ENCODE data around the gene ADAT2.
"Not testable (repeated sequence)": the region's sequence is repeated elsewhere in the genome, so short reads cannot be mapped to it uniquely, and the experiment has no call there.

Gene ADAT2

DNA sequence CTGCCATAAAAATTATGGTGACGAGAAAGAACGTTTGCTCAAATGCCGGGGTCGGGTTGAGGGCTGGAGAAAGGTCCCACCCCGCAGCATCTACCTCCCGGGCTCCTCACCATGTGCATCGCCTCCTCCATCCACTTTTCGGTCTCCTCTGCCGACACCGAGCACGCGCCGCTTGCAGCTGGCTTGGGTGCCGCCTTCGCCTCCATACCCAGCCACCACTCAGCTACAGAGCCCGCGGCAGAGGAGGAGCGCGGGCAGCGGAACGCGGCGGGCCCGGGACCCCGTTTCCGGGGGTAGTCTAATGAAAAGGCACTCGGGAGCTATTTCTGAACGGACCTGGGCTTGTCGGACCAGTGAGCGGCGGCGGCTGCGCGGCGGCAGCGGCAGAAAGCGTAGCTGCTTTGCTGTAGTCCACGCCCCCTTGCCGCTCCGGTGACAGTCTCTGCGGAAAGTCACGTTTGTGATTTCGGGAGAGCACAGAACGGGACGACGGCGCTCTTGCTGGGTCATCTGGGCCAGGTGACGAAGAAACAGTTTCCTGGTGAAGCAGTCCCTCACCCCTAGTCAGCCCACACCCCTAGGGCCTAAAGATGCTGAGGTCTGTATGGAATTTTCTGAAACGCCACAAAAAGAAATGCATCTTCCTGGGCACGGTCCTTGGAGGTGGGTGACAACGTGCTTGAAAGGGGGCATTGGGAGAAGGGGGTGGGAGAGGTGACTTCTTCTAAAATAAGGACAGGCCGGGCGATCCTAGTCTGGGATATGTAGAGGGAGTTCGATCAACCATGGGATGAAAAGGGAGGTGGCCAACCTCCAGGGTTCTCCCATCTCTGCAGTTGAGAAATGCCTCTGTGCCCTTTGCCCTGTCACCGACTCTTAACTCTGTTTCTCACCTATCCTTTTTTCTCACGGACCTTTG, at the start of gene ADAT2, which contains the start of gene PEX3:
Gene ADAT2, minus strand, starts transcription at position 243 of the 919 bp plus-strand sequence. Its CDS starts 37 bp downstream, at position 206.
Gene PEX3, plus strand, starts transcription at position 353 of the 919 bp plus-strand sequence. Its CDS starts 238 bp downstream, at position 591.
- Mint-ChIP-seq H3K9me3 (no peaks in the 10 kb centered on the region), H3K4me3 (peak within 1 kb of the TSS; percentile 94), H3K4me1 (peaks cover 41% of the 10 kb centered on the region), H3K27ac (peak within 1 kb of the TSS; percentile 99), H3K27me3 (no peaks in the 10 kb centered on the region), H3K36me3 (ENCODE audit: low read depth) (peaks cover 26% of the 10 kb centered on the region)
- ATAC-seq (peak; percentile 99), DNase-seq (peak; percentile 93)

DNA sequence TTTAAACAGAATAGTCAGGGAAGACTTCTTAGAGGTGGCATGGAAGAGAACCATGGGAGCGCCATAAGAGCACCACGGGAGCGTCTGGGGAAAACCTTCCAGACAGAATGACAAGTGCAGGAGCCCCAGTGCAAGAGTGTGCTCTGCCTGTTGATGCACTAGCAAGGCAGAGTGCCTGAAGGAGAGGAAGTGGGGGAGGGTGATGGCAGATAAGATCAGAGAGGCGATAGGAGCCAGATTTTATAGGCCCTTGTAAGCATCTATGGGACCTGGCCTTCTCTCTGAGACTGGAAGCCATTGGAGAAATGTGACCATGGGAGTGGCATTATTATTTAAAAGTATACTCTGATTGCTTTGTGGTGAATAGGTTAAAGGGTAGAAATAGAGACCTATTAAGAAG, 47.9 kb upstream of the ADAT2 start:
- Mint-ChIP-seq H3K4me1 (peaks cover 7% of the 10 kb centered on the region), H3K27me3 (no peaks in the 10 kb centered on the region), H3K4me3 (no peak overlapping the region), H3K36me3 (ENCODE audit: low read depth) (peaks cover 18% of the 10 kb centered on the region), H3K9me3 (peaks cover 3% of the 10 kb centered on the region), H3K27ac (no peak overlapping the region)
- DNase-seq: no peak
- ATAC-seq: no peak

DNA sequence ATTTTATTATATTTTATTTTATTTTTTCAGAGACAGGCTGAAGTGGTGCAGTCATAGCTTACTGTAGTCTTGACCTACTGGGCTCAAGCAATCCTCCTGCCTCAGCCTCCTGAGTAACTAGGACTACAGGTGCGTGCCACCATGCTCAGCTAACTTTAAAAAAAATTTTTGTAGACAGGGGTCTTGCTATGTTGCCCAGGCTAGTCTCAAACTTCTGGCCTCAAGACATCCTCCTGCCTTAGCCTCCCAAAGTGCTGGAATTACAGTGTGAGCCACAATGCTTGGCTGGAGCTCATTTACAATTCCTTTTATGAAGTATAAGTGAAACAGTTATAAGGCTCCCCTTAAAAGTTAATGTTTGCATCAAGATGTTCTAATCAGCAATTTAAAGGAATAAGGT, 46.5 kb upstream of the ADAT2 start:
- H3K4me3 Mint-ChIP-seq: no peak overlapping the region
- peaks cover 7% of the 10 kb centered on the region for H3K4me1 Mint-ChIP-seq
- no peak overlapping the region for H3K27ac Mint-ChIP-seq
- H3K36me3 Mint-ChIP-seq (ENCODE audit: low read depth): peaks cover 18% of the 10 kb centered on the region
- DNase-seq: no peak
- peaks cover 3% of the 10 kb centered on the region for H3K9me3 Mint-ChIP-seq
- no peaks in the 10 kb centered on the region for H3K27me3 Mint-ChIP-seq
- no peak for ATAC-seq

DNA sequence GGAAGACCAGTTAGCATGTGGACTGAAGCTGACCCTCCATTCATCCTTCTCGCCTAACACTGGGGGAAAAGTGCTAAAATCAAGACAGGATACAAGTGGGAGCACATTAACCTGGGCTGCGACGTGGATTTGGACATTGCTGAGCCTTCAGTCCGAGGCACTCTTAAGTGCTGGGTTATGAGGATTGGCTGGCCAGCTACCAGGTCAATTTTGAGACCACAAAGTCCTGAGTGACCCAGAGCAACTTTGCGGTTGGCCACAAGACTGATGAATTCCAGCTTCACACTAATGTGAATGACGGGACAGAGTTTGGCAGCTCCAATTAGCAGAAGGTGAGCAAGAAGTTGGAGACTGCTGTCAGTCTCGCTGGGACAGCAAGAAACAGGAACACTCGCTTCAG, 40.3 kb upstream of the ADAT2 start:
- Mint-ChIP-seq H3K36me3 (ENCODE audit: low read depth) (peaks cover 5% of the 10 kb centered on the region), H3K27ac (no peak overlapping the region), H3K27me3 (no peaks in the 10 kb centered on the region), H3K4me3 (no peak overlapping the region), H3K4me1 (no peaks in the 10 kb centered on the region), H3K9me3 (no peaks in the 10 kb centered on the region)
- DNase-seq: no peak
- no peak for ATAC-seq

DNA sequence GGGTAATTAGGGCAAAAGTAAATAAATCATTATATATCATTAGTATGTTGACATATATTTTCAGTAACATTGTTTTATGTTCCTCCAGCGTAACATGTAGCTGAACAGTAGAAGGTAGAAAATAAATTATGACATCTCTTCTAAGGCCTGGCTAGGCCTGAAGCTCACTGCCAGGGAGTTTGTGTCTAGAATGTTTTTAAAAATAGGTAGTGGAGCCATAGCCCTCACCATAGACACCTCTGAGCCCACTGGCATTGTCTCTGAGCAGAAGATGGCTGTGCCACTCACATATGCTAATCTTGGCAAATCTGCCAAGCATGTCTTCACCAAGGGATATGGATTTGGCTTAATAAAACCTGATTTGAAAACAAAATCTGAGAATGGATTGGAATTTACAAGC, 39.7 kb upstream of the ADAT2 start:
- no peak for DNase-seq
- no peak overlapping the region for H3K27ac Mint-ChIP-seq
- H3K9me3 Mint-ChIP-seq: no peaks in the 10 kb centered on the region
- H3K4me1 Mint-ChIP-seq: no peaks in the 10 kb centered on the region
- peaks cover 7% of the 10 kb centered on the region for H3K36me3 Mint-ChIP-seq (ENCODE audit: low read depth)
- H3K27me3 Mint-ChIP-seq: no peaks in the 10 kb centered on the region
- no peak overlapping the region for H3K4me3 Mint-ChIP-seq
- ATAC-seq: no peak

DNA sequence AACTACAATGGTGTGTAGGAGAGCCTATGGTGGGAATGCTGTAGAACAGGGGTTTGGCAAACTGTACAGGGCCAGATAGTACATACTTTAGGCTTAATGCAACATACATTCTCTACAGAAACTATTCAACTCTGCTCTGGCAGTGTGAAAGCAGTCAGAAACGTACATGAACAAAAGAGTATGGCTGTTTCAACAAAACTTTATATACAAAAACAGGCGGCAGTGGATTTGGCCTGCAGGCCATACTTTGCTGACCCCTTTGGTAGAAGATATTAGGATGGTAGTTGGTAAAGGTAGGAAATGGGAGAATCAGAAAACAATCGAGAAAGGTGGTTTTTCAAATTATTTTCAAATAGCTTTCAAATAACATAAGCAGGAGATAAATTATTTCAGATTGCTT, 36.3 kb upstream of the ADAT2 start:
- no peak overlapping the region for H3K27ac Mint-ChIP-seq
- no peak overlapping the region for H3K4me3 Mint-ChIP-seq
- H3K36me3 Mint-ChIP-seq (ENCODE audit: low read depth): peaks cover 10% of the 10 kb centered on the region
- no peaks in the 10 kb centered on the region for H3K4me1 Mint-ChIP-seq
- no peaks in the 10 kb centered on the region for H3K9me3 Mint-ChIP-seq
- H3K27me3 Mint-ChIP-seq: no peaks in the 10 kb centered on the region
- ATAC-seq (no peak), DNase-seq (no peak)

DNA sequence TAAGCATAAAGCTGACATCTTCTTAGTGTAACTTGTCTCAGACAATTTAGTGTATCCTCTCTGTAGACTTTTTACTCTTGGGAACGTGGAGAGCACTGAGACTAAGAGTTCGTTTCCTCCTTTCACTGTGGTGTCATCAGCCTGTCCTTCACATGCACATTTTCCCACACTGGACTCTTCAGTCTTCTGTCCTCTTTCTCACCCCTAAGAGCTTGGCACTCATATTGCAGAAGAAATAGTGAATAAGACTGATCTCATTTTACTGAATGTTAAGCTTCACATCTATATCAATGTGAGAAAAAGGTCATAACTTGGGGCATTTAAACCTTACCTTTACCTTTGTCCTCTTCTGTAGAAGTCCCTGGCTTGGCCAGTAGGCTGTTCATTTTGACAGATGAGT, 35.5 kb upstream of the ADAT2 start:
- Mint-ChIP-seq H3K27ac (peak overlapping the region; percentile 54), H3K4me1 (no peaks in the 10 kb centered on the region), H3K27me3 (no peaks in the 10 kb centered on the region), H3K9me3 (no peaks in the 10 kb centered on the region), H3K36me3 (ENCODE audit: low read depth) (peaks cover 10% of the 10 kb centered on the region), H3K4me3 (no peak overlapping the region)
- ATAC-seq (no peak), DNase-seq (no peak)

DNA sequence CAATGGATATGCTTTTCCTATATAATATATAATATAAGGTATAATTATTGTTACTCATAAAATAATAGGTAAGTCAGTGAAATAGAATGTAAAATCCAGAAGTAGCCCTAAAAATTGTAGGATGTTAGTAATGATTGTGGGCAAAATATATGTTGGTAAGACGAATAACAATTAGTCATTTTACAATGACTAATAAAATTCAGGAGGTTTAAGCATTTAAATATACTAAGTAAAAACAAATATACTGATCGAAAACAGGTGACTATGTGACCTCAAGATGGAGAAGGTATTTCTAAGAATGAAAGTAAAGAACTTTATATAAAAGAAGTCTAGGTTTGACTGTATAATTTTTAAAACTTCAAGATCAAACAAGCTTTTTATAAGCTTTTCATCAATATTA, 32.1 kb upstream of the ADAT2 start:
- Mint-ChIP-seq H3K27me3 (no peaks in the 10 kb centered on the region), H3K9me3 (no peaks in the 10 kb centered on the region), H3K27ac (no peak overlapping the region), H3K4me1 (no peaks in the 10 kb centered on the region), H3K4me3 (no peak overlapping the region), H3K36me3 (ENCODE audit: low read depth) (peaks cover 8% of the 10 kb centered on the region)
- DNase-seq (no peak), ATAC-seq (no peak)

DNA sequence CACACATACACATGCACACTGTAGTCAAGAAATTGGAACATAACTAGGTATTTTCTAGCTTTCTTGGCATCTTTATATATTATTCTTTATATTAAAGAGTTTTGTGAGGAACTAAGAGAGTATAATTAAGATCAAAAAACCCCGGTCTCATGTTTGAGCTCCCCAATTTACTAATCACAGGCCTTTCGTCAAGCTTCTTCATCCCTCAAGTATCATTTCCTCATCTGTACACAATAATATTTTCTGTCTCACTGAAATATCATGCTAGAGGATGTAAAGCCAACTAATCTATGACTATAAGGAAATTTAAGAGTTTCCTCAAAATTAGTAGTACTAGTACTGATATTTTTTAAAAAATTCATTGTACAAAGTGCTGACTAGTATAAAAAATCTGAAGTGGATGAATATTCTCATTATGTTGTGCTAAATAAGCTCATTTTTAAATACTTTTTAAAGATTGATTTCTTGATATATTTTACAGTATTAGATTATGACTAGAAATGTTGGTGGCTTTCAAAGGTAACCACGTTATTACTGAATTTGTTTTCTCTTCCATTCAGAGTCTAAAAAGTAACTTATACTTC, 28.1 kb upstream of the ADAT2 start:
- H3K4me3 Mint-ChIP-seq: no peak overlapping the region
- no peaks in the 10 kb centered on the region for H3K27me3 Mint-ChIP-seq
- no peak overlapping the region for H3K27ac Mint-ChIP-seq
- DNase-seq (no peak), ATAC-seq (no peak)
- H3K9me3 Mint-ChIP-seq: no peaks in the 10 kb centered on the region
- no peaks in the 10 kb centered on the region for H3K4me1 Mint-ChIP-seq
- H3K36me3 Mint-ChIP-seq (ENCODE audit: low read depth): peaks cover 27% of the 10 kb centered on the region

DNA sequence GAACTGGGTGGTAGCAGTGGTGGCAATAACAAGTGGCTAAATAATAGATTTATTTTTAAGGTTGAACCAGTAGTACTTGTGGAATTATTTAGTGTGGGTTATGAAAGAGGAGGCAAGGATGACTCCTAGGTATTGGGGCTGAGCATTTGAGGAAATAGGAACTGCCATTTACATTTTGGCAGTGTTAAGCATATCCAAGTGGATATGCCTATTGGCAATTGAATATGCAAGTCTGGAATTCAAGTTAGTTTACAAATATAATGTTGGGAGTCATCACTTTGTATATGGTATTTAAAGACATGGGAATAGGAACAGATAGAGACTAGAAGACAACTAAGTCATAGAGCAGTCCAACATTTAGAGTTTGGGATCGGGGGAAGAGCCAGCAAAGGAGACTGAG, 26.1 kb upstream of the ADAT2 start:
- Mint-ChIP-seq H3K27me3 (no peaks in the 10 kb centered on the region), H3K9me3 (no peaks in the 10 kb centered on the region), H3K36me3 (ENCODE audit: low read depth) (peaks cover 41% of the 10 kb centered on the region), H3K27ac (no peak overlapping the region), H3K4me1 (no peaks in the 10 kb centered on the region), H3K4me3 (no peak overlapping the region)
- ATAC-seq (no peak), DNase-seq (no peak)

DNA sequence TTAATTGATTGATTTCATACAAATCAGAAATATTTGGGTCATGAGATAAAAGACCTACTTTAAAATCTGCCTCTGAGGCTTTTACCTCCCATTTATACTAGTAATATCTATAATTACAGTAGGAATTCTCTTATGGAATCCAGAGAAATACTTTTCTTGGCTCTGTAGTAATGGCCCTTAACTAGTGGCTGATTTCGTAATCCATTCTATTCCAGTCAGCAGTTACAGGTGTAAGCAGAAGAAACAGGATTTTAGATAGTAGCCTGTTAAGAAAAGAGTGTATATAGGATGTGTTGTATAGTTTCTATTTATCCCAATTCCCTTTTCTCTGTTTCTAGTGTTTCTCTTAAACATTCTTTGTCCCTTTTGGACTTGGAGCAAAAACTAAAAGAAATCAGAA, 21.3 kb upstream of the ADAT2 start:
- H3K36me3 Mint-ChIP-seq (ENCODE audit: low read depth): peaks cover 59% of the 10 kb centered on the region
- no peak overlapping the region for H3K27ac Mint-ChIP-seq
- H3K4me3 Mint-ChIP-seq: no peak overlapping the region
- H3K4me1 Mint-ChIP-seq: no peaks in the 10 kb centered on the region
- H3K9me3 Mint-ChIP-seq: no peaks in the 10 kb centered on the region
- ATAC-seq: no peak
- H3K27me3 Mint-ChIP-seq: no peaks in the 10 kb centered on the region
- no peak for DNase-seq

DNA sequence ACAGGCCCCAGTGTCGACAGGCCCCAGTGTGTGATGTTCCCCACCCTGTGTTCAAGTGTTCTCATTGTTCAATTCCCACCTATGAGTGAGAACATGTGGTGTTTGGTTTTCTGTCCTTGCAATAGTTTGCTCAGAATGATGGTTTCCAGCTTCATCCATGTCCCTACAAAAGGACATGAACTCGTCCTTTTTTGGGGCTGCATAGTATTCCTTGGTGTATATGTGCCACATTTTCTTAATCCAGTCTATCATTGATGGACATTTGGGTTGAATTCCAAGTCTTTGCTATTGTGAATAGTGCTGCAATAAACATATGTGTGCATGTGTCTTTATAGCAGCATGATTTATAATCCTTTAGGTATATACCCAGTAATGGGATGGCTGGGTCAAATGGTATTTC, 18.3 kb upstream of the ADAT2 start:
- not testable (repeated sequence) for ATAC-seq, H3K9me3 Mint-ChIP-seq, DNase-seq, H3K4me1 Mint-ChIP-seq, H3K4me3 Mint-ChIP-seq, H3K27ac Mint-ChIP-seq, H3K27me3 Mint-ChIP-seq
- peaks cover 51% of the 10 kb centered on the region for H3K36me3 Mint-ChIP-seq (ENCODE audit: low read depth)

DNA sequence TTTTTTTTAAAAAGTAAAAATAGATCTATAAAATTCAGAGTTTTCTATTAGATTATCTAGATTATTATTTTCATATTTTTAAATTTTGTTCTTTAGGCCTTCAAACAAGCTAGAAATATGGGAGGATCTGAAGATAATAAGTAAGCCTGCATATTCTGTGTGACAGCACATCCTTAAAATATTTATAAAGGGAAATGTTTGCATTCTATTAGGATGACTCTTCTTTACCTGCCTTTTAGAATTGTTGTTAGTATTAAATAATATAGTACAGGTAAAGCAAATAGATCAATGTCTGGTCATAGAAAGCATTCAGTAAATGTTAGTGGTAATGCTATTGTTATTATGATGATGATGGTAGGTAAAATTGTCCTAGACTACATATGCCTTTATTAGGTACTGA, 17.5 kb upstream of the ADAT2 start:
- Mint-ChIP-seq H3K4me1 (no peaks in the 10 kb centered on the region), H3K9me3 (no peaks in the 10 kb centered on the region), H3K36me3 (ENCODE audit: low read depth) (peaks cover 49% of the 10 kb centered on the region), H3K27me3 (no peaks in the 10 kb centered on the region), H3K27ac (no peak overlapping the region), H3K4me3 (no peak overlapping the region)
- DNase-seq: no peak
- ATAC-seq: no peak

DNA sequence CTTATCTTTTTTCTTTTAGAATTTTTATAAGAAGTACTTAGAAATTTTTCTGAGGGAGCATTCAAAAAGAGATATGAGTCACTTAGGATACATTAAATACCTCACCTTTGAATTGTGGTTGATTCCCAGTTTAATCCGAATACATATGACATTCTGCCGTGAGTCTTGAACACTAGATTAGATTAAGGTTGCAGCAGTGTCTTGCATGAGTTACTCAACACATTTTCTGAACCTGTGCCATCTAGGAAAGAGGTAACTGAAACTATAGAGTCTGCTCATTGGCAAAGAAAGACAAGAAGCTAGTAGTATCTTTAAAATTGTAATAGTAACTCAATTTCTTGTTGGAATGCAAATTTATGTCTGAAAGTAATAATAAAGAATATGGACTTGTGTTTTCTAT, 15.1 kb upstream of the ADAT2 start:
- ATAC-seq (no peak), DNase-seq (no peak)
- peaks cover 40% of the 10 kb centered on the region for H3K36me3 Mint-ChIP-seq (ENCODE audit: low read depth)
- no peak overlapping the region for H3K4me3 Mint-ChIP-seq
- H3K4me1 Mint-ChIP-seq: no peaks in the 10 kb centered on the region
- H3K27me3 Mint-ChIP-seq: no peaks in the 10 kb centered on the region
- H3K9me3 Mint-ChIP-seq: no peaks in the 10 kb centered on the region
- no peak overlapping the region for H3K27ac Mint-ChIP-seq
